ENCODE results near the gene CA10.

The CA10 gene

DNA sequence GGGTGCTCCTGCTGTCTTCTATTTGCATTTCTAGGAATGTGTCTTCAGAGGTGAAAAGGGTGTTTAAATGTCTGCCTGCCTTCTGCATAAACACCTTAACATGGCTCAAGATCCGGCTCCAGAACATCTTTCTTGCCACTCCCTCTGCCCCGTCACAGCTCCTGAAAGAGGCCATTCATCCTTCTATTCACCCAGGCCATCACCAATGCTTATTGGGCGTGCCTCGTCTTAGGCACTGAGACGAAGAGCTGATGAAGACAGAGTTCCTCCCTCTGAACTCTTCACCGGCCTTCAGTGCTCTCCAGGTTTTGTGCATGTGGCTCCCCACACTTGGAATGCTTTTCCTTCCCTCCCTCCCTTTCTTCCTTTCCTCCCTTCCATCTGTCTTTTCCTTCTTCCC is 511.4 kb downstream of the CA10 start:
- no peaks in the 10 kb centered on the region for H3K27me3 ChIP-seq (ENCODE audit: insufficient read depth, insufficient read length)
- no peak overlapping the region for H3K4me3 ChIP-seq (ENCODE audit: insufficient read length, low read depth)
- no peak for TF ChIP-seq ZNF274 (IDR thresholded peaks at IDR 0.05; ENCODE audit: low read depth, low read length)
- TF ChIP-seq SUZ12 (IDR thresholded peaks at IDR 0.05; ENCODE audit: extremely low read depth, insufficient read depth, insufficient read length) = no peak
- no peak for TF ChIP-seq YY1 (IDR thresholded peaks at IDR 0.05; ENCODE audit: insufficient read depth, insufficient read length)
- no peaks in the 10 kb centered on the region for H3K9me3 ChIP-seq (ENCODE audit: insufficient read depth, low read length)
- H3K4me1 ChIP-seq (ENCODE audit: insufficient read depth, insufficient read length) = peaks cover 2% of the 10 kb centered on the region
- H3K36me3 ChIP-seq (ENCODE audit: insufficient read depth, insufficient read length, low read length) = no peaks in the 10 kb centered on the region
- no peak for DNase-seq (ENCODE audit: low read depth, low spot score)
- H3K9ac ChIP-seq (ENCODE audit: insufficient read length, low read depth) = no peak overlapping the region

DNA sequence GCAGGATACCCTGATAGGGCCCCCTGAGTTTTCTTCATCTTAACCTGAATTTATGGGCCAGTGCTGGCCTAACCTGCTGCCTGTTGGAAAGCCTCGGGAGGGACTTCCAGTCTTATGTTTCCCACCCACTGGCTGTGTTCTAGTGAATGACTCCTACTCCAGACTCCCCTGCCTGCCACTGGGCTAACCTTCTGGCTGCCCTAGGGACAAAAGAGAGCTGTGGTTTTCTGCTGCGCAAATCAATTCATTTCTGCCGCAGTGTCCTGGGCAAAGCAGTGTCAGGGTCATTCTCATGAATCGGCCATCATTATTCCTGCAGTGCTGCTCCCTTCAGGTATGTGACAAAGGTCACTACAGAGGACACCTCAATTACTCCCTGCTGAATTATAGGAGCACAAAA is 512.0 kb downstream of the CA10 start:
- H3K4me3 ChIP-seq (ENCODE audit: insufficient read length, low read depth) = no peak overlapping the region
- H3K4me1 ChIP-seq (ENCODE audit: insufficient read depth, insufficient read length) = peaks cover 2% of the 10 kb centered on the region
- no peaks in the 10 kb centered on the region for H3K36me3 ChIP-seq (ENCODE audit: insufficient read depth, insufficient read length, low read length)
- no peak for TF ChIP-seq YY1 (IDR thresholded peaks at IDR 0.05; ENCODE audit: insufficient read depth, insufficient read length)
- no peak for TF ChIP-seq ZNF274 (IDR thresholded peaks at IDR 0.05; ENCODE audit: low read depth, low read length)
- TF ChIP-seq SUZ12 (IDR thresholded peaks at IDR 0.05; ENCODE audit: extremely low read depth, insufficient read depth, insufficient read length) = no peak
- no peaks in the 10 kb centered on the region for H3K9me3 ChIP-seq (ENCODE audit: insufficient read depth, low read length)
- no peak for DNase-seq (ENCODE audit: low read depth, low spot score)
- no peak overlapping the region for H3K9ac ChIP-seq (ENCODE audit: insufficient read length, low read depth)
- H3K27me3 ChIP-seq (ENCODE audit: insufficient read depth, insufficient read length) = no peaks in the 10 kb centered on the region

DNA sequence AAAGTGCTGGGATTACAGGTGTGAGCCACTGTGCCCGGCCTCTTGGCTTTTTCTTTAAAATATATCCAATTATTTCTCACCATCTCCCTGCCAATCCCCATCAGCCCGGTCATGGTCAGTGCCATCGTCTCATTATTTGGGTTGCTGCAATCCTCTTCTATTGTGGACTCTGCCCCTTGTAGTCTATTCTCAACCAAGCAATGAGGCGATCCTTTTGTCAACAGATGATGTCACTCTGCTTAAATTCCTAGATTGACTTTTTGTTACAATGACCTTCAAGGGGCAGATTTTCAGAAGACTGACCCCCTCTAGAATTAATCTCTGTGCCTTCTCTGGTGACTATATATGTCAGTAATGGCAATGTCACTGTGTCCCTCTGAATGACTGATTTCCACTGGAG is 513.5 kb downstream of the CA10 start:
- H3K36me3 ChIP-seq (ENCODE audit: insufficient read depth, insufficient read length, low read length) = no peaks in the 10 kb centered on the region
- H3K9me3 ChIP-seq (ENCODE audit: insufficient read depth, low read length) = no peaks in the 10 kb centered on the region
- TF ChIP-seq ZNF274 (IDR thresholded peaks at IDR 0.05; ENCODE audit: low read depth, low read length) = no peak
- no peak for TF ChIP-seq SUZ12 (IDR thresholded peaks at IDR 0.05; ENCODE audit: extremely low read depth, insufficient read depth, insufficient read length)
- no peak for DNase-seq (ENCODE audit: low read depth, low spot score)
- peaks cover 4% of the 10 kb centered on the region for H3K4me1 ChIP-seq (ENCODE audit: insufficient read depth, insufficient read length)
- H3K9ac ChIP-seq (ENCODE audit: insufficient read length, low read depth) = no peak overlapping the region
- H3K27me3 ChIP-seq (ENCODE audit: insufficient read depth, insufficient read length) = no peaks in the 10 kb centered on the region
- no peak overlapping the region for H3K4me3 ChIP-seq (ENCODE audit: insufficient read length, low read depth)

DNA sequence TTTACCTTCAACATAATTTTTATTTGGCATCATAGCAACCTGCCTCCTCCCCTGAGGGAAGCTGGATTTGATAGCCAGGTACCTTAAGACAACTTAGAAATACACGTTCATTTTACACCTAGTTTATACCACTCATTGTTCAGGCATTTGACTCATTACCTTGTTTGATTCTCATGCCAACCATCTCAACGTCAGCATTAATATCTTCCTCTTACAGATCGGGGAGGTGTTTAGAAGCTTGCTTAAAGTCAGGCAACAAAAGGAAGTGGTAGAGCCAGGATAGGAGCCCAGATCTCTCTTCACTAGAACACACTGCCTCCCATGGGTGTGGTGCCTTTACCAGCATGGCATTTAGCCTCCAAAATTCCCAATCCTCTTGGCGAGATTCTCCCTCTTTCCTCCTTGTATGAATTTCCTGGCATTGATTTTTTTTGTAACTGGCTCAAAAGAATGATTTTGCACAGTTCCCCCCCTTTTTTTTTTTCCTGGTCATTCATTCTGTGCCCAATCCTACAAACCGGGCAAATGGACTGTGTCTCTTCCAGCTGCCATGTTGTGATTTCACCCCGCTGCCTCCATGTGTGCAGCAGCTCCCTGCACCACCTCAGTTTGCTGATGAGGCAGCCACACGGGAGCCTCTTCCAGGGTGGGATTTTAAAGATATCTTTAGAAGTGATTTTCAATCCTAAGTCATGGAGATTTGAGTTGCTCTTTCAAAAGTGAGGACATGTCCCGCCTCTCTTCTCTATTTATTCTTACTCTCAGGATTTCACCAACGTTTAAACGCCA is 514.6 kb downstream of the CA10 start:
- Histone ChIP-seq H3K27me3 (ENCODE audit: insufficient read depth, insufficient read length) (no peaks in the 10 kb centered on the region), H3K36me3 (ENCODE audit: insufficient read depth, insufficient read length, low read length) (no peaks in the 10 kb centered on the region), H3K9me3 (ENCODE audit: insufficient read depth, low read length) (no peaks in the 10 kb centered on the region), H3K4me3 (ENCODE audit: insufficient read length, low read depth) (no peak overlapping the region), H3K4me1 (ENCODE audit: insufficient read depth, insufficient read length) (peaks cover 8% of the 10 kb centered on the region), H3K9ac (ENCODE audit: insufficient read length, low read depth) (no peak overlapping the region)
- TF ChIP-seq YY1 (IDR thresholded peaks at IDR 0.05; ENCODE audit: insufficient read depth, insufficient read length) = no peak
- TF ChIP-seq SUZ12 (IDR thresholded peaks at IDR 0.05; ENCODE audit: extremely low read depth, insufficient read depth, insufficient read length) = no peak
- no peak for TF ChIP-seq ZNF274 (IDR thresholded peaks at IDR 0.05; ENCODE audit: low read depth, low read length)
- no peak for DNase-seq (ENCODE audit: low read depth, low spot score)

DNA sequence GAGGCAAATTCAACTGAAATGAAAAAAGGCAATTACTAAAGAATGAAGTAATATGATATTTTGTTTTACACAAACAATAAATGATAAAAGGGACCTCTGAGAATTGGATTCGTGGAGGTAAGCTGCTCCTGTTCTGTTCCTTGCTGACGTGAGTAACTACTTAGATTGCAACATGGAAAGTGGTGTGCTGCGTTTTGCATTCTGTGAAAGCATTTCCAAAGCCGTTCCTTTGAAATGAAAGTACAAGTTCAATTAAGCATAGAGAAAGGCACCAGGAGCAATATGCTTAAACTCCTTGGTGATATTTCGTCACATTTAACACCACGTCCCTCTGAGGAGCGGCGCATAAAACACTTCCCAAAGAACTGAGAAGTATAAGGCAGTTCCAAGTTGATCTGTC is 516.5 kb downstream of the CA10 start:
- TF ChIP-seq YY1 (IDR thresholded peaks at IDR 0.05; ENCODE audit: insufficient read depth, insufficient read length) (no peak), SUZ12 (IDR thresholded peaks at IDR 0.05; ENCODE audit: extremely low read depth, insufficient read depth, insufficient read length) (no peak), ZNF274 (IDR thresholded peaks at IDR 0.05; ENCODE audit: low read depth, low read length) (no peak)
- Histone ChIP-seq H3K9me3 (ENCODE audit: insufficient read depth, low read length) (no peaks in the 10 kb centered on the region), H3K4me3 (ENCODE audit: insufficient read length, low read depth) (no peak overlapping the region), H3K36me3 (ENCODE audit: insufficient read depth, insufficient read length, low read length) (no peaks in the 10 kb centered on the region), H3K4me1 (ENCODE audit: insufficient read depth, insufficient read length) (peaks cover 10% of the 10 kb centered on the region), H3K9ac (ENCODE audit: insufficient read length, low read depth) (no peak overlapping the region), H3K27me3 (ENCODE audit: insufficient read depth, insufficient read length) (no peaks in the 10 kb centered on the region)
- DNase-seq (ENCODE audit: low read depth, low spot score) = no peak

DNA sequence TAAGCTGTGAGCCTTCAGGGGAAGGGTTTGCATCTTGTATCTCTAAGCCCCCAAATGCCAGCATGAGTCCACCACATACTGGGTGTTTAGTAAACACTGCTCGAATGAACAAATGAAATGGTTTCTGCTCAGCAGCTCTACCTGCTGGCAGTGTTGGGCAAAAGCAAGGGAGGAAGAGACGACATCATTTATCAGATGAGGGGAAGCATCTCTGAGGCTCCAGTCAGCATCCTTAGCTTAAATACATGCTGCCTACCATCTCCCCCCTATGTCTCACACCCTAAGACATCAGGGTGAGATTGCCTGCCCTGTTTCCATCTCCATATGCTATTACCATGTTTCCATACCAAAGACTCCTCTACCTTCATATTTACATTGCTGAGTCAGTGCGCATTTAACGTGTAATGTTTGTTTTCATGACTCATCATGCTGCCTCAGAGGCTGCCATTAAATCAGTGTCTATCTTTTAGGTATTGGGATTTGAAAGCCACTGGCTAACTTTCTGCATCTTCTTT is 518.3 kb downstream of the CA10 start:
- Histone ChIP-seq H3K4me1 (ENCODE audit: insufficient read depth, insufficient read length) (peaks cover 8% of the 10 kb centered on the region), H3K9ac (ENCODE audit: insufficient read length, low read depth) (no peak overlapping the region), H3K9me3 (ENCODE audit: insufficient read depth, low read length) (no peaks in the 10 kb centered on the region), H3K27me3 (ENCODE audit: insufficient read depth, insufficient read length) (no peaks in the 10 kb centered on the region), H3K4me3 (ENCODE audit: insufficient read length, low read depth) (no peak overlapping the region), H3K36me3 (ENCODE audit: insufficient read depth, insufficient read length, low read length) (no peaks in the 10 kb centered on the region)
- TF ChIP-seq SUZ12 (IDR thresholded peaks at IDR 0.05; ENCODE audit: extremely low read depth, insufficient read depth, insufficient read length) (no peak), YY1 (IDR thresholded peaks at IDR 0.05; ENCODE audit: insufficient read depth, insufficient read length) (no peak), ZNF274 (IDR thresholded peaks at IDR 0.05; ENCODE audit: low read depth, low read length) (no peak)
- DNase-seq (ENCODE audit: low read depth, low spot score) = peak; percentile 39

DNA sequence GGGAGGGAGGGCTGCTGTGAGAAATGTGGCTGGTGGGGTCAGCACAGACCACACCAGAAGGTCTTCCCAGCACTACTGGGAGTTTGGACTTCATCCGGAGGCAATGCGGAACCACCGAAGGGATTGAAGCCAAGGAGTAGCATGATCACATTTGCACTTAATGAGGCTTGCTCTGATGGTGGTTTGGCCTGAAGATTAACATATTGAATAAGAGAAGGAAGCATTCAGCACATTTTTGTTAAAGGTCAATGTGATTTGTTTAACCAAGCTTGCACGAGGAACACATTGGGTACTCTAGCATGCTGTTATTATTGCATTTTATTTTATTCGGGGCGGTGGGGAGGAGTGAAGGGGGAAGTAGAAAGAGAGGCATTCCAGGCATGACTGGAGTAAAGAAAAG is 519.5 kb downstream of the CA10 start:
- H3K27me3 ChIP-seq (ENCODE audit: insufficient read depth, insufficient read length) = no peaks in the 10 kb centered on the region
- no peaks in the 10 kb centered on the region for H3K9me3 ChIP-seq (ENCODE audit: insufficient read depth, low read length)
- H3K4me3 ChIP-seq (ENCODE audit: insufficient read length, low read depth) = no peak overlapping the region
- TF ChIP-seq ZNF274 (IDR thresholded peaks at IDR 0.05; ENCODE audit: low read depth, low read length) (no peak), SUZ12 (IDR thresholded peaks at IDR 0.05; ENCODE audit: extremely low read depth, insufficient read depth, insufficient read length) (no peak), YY1 (IDR thresholded peaks at IDR 0.05; ENCODE audit: insufficient read depth, insufficient read length) (no peak)
- DNase-seq (ENCODE audit: low read depth, low spot score) = no peak
- H3K36me3 ChIP-seq (ENCODE audit: insufficient read depth, insufficient read length, low read length) = no peaks in the 10 kb centered on the region
- no peak overlapping the region for H3K9ac ChIP-seq (ENCODE audit: insufficient read length, low read depth)
- peaks cover 8% of the 10 kb centered on the region for H3K4me1 ChIP-seq (ENCODE audit: insufficient read depth, insufficient read length)
